ENCODE results near the gene CFDP1. TPM values are rescaled to one million over a fixed set of nuclear protein-coding genes. Genes with fewer than 3 reads are reported as not detected.
"Not testable (repeated sequence)": the region's sequence is repeated elsewhere in the genome, so short reads cannot be mapped to it uniquely, and the experiment has no call there.

Gene CFDP1
- total RNA-seq, 1 donor from 2014 or later: 38.9 TPM

DNA sequence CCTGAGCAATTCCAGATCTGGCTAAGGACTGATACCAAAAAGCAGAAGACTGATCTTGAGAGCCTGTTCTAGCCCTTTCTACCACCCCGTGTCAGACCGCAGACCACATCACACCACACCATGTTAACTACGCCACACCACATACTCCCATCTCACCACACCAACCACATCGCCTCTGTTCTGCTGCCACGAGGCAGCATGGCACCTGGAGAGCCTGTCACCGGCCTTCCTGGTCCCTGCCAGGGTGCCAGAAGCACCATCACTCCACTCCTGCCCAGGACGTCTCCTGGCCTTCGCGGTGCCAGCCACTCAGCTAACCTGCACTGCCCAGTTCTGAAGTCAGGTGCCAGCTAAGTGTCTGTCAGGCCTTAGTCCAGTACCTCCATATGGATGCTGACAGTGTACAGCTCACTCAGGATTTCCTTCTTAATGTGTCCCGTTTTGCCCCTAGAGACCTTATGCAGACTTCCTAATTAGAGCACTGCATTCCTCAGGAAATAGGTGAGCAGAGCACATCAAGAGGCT lies 144.6 kb downstream of the CFDP1 start:
- Mint-ChIP-seq H3K27ac (peak overlapping the region; percentile 59), H3K9me3 (no peaks in the 10 kb centered on the region), H3K4me3 (peak overlapping the region; percentile 34), H3K4me1 (peaks cover 14% of the 10 kb centered on the region), H3K27me3 (peaks cover 8% of the 10 kb centered on the region), H3K36me3 (ENCODE audit: low read depth) (peaks cover 26% of the 10 kb centered on the region)
- intact Hi-C loops (cut with micrococcal nuclease): no loop called here
- peak; percentile 87 for DNase-seq

DNA sequence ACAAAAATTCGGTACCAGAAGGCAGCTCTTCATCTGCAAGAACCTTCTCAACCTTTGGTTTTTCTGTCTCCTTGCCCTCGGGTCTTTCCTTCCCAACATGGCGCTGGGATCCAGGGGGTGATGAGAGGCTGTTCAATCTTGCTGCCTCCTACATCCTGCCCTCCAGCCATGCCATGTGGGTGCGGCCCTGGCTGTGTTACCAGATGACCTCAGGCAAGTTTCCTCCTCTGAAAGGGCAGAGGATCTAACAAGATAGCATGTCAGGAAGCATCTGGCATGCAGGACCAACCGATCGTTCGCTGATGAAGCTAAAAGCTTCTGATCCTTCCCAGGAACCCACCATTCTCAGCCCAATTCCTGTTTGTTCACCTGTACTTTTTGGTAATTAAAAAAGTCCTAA lies 145.1 kb downstream of the CFDP1 start:
- intact Hi-C loops (cut with micrococcal nuclease): no loop called here
- DNase-seq: no peak
- Mint-ChIP-seq H3K36me3 (ENCODE audit: low read depth) (peaks cover 25% of the 10 kb centered on the region), H3K4me3 (peak overlapping the region; percentile 34), H3K27me3 (peaks cover 8% of the 10 kb centered on the region), H3K27ac (peak overlapping the region; percentile 59), H3K9me3 (no peaks in the 10 kb centered on the region), H3K4me1 (peaks cover 14% of the 10 kb centered on the region)

DNA sequence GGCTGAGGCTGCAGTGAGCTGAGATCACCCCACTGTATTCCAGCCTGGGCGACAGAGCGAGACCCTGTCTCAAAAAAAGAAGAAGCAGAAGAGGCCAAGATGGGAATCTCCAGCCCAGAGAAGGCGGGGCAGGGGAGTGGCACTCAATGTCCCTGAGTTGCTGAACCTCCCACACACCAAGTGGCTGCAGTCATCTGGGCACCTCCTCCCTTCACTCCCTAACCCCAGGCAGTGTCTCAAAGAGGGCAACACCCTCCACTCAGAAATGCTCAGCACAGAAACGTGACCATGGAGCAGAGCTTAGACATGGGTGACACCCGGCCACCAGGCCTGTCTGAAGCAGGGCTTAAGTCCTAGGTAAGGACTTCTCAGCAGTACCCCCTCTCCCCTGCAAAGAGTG lies 145.6 kb downstream of the CFDP1 start:
- Mint-ChIP-seq H3K9me3 (no peaks in the 10 kb centered on the region), H3K4me3 (no peak overlapping the region), H3K4me1 (peaks cover 14% of the 10 kb centered on the region), H3K27me3 (peaks cover 8% of the 10 kb centered on the region), H3K27ac (no peak overlapping the region), H3K36me3 (ENCODE audit: low read depth) (peaks cover 21% of the 10 kb centered on the region)
- no peak for DNase-seq
- intact Hi-C loops (cut with micrococcal nuclease): no loop called here

DNA sequence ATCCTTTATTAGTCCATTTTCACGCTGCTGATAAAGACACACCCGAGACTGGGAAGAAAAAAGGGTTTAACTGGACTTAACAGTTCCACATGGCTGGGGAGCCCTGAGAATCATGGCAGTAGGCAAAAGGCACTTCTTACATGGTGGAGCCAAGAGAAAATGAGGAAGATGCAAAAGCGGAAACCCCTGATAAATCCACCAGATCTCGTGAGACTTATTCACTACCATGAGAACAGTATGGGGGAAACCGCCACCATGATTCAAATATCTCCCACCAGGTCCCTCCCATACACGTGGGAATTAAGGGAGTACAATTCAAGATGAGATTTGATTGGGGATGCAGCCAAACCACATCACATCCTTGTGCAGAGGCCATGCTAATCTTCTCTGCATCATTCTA lies 146.9 kb downstream of the CFDP1 start:
- intact Hi-C loops (cut with micrococcal nuclease): no loop called here
- H3K4me3 Mint-ChIP-seq: no peak overlapping the region
- H3K4me1 Mint-ChIP-seq: peaks cover 14% of the 10 kb centered on the region
- peaks cover 8% of the 10 kb centered on the region for H3K27me3 Mint-ChIP-seq
- no peak for DNase-seq
- peaks cover 10% of the 10 kb centered on the region for H3K36me3 Mint-ChIP-seq (ENCODE audit: low read depth)
- H3K9me3 Mint-ChIP-seq: no peaks in the 10 kb centered on the region
- H3K27ac Mint-ChIP-seq: no peak overlapping the region

DNA sequence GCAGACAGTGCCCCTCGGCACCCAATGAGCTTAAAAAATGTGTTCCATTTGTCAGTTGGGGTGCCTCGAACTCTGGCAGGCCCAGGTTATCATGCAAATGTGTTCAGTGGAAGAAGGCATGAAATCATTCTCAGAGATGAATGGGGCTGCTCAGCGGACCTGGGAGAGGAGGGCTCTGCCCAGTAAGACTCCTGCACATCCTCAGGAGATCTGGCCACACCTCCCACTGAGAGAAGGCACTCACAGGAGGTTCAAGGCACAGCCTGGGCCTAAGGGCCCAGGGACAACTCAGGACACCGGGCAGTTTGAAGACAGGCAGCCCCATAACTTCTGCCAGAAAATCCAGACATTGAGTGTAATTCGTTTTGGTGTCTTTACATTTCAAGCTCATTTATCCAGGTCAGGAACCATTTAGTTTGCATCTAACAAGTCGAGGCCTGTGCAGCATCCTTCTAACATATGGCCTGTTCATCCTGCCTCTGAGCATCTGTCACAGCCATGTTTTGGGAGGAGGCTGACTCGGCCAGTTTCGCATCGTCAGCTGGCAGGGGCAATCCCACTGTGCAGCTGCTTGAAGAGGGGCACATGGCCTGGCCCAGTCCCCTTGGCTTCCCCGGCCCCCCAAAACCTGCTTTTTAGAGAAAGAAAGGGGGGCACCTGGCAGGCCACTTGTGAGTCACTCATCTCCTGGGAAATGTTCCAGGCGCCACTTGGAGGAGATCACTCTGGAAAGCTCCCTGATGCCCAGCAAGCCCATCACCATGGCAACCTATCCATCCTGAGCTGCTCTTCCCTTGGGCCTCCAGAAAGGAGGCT lies 150.6 kb downstream of the CFDP1 start:
- H3K36me3 Mint-ChIP-seq (ENCODE audit: low read depth): peaks cover 3% of the 10 kb centered on the region
- H3K4me3 Mint-ChIP-seq: no peak overlapping the region
- no peak for DNase-seq
- intact Hi-C loops (cut with micrococcal nuclease): no loop called here
- no peaks in the 10 kb centered on the region for H3K4me1 Mint-ChIP-seq
- H3K27me3 Mint-ChIP-seq: peaks cover 22% of the 10 kb centered on the region
- H3K9me3 Mint-ChIP-seq: no peaks in the 10 kb centered on the region
- no peak overlapping the region for H3K27ac Mint-ChIP-seq

DNA sequence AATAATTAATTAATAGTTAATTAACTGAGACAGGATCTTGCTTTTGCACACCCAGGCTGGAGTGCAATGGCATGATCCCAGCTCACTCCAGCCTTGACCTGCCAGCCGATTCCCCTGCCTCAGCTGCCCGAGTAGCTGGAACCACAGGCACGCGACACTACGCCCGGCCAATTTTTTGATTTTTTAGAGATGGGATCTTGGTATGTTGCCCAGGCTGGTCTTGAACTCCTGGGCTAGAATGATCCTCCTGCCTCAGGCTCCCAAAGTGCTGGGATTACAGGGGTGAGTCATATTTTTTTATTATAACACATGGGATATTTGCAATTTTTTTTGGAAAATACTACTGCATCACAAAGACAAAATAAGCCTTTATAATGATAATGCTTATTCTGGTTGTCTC lies 151.5 kb downstream of the CFDP1 start:
- H3K27me3 Mint-ChIP-seq: peaks cover 25% of the 10 kb centered on the region
- no peaks in the 10 kb centered on the region for H3K9me3 Mint-ChIP-seq
- H3K27ac Mint-ChIP-seq: no peak overlapping the region

DNA sequence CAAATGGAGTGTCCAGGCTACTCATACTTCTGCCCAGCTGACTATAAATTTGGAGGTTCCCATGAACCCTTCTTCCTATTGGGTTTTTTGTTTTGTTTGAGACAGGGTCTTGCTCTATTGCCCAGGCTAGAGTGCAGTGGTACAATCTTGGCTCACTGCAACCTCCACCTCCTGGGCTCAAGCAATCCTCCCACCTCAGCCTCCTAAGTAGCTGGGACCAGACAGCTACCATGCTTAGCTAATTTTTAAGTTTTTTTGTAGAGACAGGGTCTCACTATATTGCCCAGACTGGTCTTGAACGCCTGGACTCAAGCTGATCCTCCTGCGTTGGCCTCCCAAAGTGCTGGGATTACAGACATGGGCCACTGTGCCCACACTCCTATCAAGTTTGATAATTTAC lies 152.3 kb downstream of the CFDP1 start:
- H3K36me3 Mint-ChIP-seq (ENCODE audit: low read depth); intact Hi-C loops (cut with micrococcal nuclease); H3K27ac Mint-ChIP-seq; H3K4me1 Mint-ChIP-seq; H3K9me3 Mint-ChIP-seq; H3K4me3 Mint-ChIP-seq; DNase-seq: not testable (repeated sequence)
- peaks cover 25% of the 10 kb centered on the region for H3K27me3 Mint-ChIP-seq

More for the DNA sequence above, 151.5 kb downstream of the CFDP1 start:
- Mint-ChIP-seq H3K4me1 (no peaks in the 10 kb centered on the region), H3K4me3 (no peak overlapping the region), H3K36me3 (ENCODE audit: low read depth) (peaks cover 1% of the 10 kb centered on the region)
- DNase-seq: no peak
- intact Hi-C loops (cut with micrococcal nuclease): no loop called here

DNA sequence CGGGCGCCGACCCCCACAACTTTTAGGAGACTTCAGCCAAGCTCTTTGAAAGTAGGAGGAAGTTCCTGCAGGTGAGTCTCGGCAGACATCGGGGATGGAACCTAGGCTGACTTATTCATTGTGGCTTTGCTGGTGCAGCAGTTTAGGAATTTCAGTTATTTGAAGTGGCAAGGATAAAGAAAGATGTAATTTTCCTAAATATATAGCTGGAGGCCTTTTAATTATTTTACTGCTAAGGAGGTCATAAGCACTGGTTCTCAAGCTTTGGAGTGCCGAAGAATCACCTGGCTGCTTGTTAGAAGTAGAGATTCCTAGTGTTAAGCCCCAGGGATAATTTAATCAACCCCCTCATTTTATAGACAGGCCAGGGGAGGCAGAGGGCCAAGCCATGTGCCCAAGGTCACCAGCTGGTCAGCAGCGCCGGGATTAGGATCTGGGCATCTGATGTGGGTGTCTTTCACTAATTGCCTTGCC lies 152.9 kb downstream of the CFDP1 start:
- Mint-ChIP-seq H3K4me3 (no peak overlapping the region), H3K27ac (no peak overlapping the region), H3K27me3 (peaks cover 22% of the 10 kb centered on the region), H3K36me3 (ENCODE audit: low read depth) (no peaks in the 10 kb centered on the region), H3K4me1 (no peaks in the 10 kb centered on the region), H3K9me3 (no peaks in the 10 kb centered on the region)
- intact Hi-C loops (cut with micrococcal nuclease): no loop called here
- no peak for DNase-seq

DNA sequence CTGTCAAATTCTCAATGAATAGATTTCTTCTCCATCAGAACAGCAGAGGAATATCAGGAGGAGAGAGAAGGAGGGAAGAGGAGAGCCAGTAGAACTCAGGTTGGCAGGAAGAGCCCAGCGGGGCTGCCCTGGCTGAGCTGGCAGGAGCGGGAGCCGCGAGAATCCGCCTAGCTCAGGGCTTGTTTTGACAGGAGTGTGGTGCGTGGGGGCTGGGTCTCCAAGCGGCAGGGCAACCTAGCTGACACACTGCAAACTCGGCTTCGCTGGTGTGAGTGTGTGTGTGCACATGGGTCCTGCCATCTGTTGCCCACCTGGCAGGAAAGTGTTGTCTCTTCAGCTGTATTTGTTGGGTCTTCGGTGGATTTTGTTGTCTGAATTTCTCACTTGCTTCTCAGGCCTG lies 154.0 kb downstream of the CFDP1 start:
- Mint-ChIP-seq H3K27me3 (peaks cover 27% of the 10 kb centered on the region), H3K36me3 (ENCODE audit: low read depth) (no peaks in the 10 kb centered on the region), H3K4me1 (no peaks in the 10 kb centered on the region), H3K27ac (no peak overlapping the region), H3K9me3 (no peaks in the 10 kb centered on the region), H3K4me3 (no peak overlapping the region)
- no peak for DNase-seq
- intact Hi-C loops (cut with micrococcal nuclease): no loop called here

DNA sequence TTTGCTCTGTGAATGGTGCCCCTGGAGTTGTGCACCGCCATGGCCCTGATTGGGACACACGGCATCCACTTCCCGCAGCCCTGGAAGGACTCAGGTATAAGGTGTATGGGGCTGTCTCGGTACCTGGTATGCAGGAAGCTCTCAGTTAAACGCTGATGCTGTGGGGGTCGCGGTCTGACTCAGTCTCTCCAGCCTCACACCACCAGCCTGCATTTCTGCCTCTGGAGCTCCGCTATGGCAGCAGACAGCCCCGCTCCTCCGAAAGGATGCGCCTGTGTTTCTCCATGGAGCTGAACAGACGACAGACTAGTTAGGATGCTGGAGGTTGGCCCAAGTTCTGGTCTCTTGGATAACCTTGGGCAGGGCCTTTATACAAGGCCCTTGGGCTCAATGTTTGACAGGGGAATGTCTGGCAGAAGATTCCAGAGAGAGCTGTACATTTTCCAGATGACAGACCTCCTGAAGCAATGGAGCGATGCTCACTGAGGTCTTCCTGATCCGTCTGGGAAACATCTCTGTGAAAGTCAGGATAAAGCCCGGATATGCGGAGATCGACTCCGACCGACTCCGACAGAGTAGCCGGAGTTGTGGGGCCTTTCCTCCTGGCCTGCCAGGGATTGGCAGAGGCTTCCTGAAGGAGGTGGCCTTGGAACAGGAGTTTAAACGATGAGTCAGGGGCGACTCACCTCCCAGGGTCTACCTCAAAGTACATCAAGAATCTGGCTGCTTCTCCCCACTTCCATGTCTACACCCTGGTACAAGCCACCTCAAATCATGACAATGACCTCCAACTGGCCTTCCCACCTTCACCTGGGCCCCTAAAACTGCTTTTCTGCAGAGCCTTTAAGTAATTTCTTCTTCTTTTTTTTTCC lies 160.0 kb downstream of the CFDP1 start:
- Mint-ChIP-seq H3K4me3 (no peak overlapping the region), H3K9me3 (no peaks in the 10 kb centered on the region), H3K4me1 (no peaks in the 10 kb centered on the region), H3K27me3 (peaks cover 27% of the 10 kb centered on the region), H3K36me3 (ENCODE audit: low read depth) (no peaks in the 10 kb centered on the region), H3K27ac (no peak overlapping the region)
- intact Hi-C loops (cut with micrococcal nuclease): no loop called here
- DNase-seq: no peak

DNA sequence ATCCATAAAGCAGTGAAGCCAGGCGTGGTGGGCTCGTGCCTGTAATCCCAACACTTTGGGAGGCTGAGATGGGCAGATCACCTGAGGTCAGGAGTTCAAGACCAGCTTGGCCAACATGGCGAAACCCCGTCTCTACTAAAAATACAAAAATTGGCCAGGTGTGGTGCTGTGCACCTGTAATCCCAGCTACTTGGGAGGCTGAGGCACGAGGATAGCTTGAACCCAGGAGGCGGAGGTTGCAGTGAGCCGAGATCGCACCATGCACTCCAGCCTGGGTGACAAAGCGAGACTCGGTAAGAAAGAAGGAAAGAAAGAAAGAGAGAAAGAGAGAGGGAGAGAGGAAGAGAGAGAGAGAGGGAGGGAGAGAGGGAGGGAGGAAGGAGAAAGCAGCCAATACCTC lies 160.7 kb downstream of the CFDP1 start:
- H3K27ac Mint-ChIP-seq; intact Hi-C loops (cut with micrococcal nuclease); H3K4me1 Mint-ChIP-seq; H3K4me3 Mint-ChIP-seq; H3K36me3 Mint-ChIP-seq (ENCODE audit: low read depth); DNase-seq; H3K9me3 Mint-ChIP-seq: not testable (repeated sequence)
- peaks cover 28% of the 10 kb centered on the region for H3K27me3 Mint-ChIP-seq

DNA sequence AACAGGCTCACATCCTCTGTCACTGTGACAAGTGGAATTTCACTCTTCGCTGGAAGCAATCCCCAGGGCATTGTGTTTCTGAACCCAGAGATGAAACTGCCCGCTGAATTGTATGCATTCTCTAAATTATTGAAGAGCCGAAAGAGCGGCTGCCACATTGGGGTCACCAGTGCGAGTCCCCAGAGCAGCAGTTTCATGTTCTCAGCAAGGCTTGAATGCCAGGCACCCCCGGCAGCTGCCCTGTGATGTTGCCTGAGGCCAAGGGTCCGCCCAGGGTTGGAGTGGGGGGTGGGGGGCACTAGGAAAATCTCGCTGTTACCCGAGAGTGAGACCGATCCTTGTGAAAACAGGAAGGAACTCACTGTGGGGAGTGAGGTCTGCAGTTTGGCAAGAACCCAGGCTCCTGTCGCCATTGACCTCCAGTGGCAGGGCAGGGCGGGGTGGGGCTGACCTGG lies 161.2 kb downstream of the CFDP1 start:
- Mint-ChIP-seq H3K4me1 (no peaks in the 10 kb centered on the region), H3K27me3 (peaks cover 26% of the 10 kb centered on the region), H3K36me3 (ENCODE audit: low read depth) (no peaks in the 10 kb centered on the region), H3K4me3 (no peak overlapping the region), H3K9me3 (no peaks in the 10 kb centered on the region), H3K27ac (no peak overlapping the region)
- DNase-seq: no peak
- intact Hi-C loops (cut with micrococcal nuclease): no loop called here

DNA sequence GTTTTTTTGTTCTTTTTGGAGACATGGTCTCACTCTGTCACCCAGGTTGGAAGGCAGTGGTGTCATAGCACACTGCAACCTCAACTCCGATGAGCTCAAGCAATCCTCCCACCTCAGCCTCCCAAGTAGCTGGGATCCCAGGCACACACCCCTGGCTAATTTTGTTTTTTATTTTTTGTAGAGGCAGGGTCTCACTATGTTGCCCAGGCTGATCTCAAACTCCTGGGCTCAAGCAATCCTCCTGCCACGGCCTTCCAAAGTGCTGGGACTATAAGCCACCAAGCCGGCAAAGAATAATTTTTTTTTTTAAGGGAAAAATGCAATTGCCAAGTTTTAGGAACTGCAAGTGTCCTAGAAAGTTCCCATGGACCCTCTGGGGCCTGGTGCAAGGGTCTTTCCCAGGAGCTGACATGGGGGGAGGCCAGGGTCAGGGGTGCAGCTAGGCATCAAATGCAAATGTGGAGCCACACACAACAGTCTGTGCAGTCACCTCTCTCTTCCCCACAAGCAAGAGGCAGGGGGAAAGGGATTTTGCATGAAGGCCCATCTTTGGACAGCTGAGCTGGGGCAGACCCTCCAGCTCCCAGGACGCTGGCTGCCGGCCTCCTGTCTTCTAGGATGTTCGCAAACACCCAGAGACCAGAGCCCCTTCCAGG lies 161.7 kb downstream of the CFDP1 start:
- Mint-ChIP-seq H3K36me3 (ENCODE audit: low read depth) (no peaks in the 10 kb centered on the region), H3K9me3 (no peaks in the 10 kb centered on the region), H3K27me3 (peaks cover 32% of the 10 kb centered on the region), H3K27ac (no peak overlapping the region), H3K4me3 (no peak overlapping the region), H3K4me1 (no peaks in the 10 kb centered on the region)
- intact Hi-C loops (cut with micrococcal nuclease): no loop called here
- DNase-seq: no peak
